ENCODE measurements around the gene XRCC4.

DNA sequence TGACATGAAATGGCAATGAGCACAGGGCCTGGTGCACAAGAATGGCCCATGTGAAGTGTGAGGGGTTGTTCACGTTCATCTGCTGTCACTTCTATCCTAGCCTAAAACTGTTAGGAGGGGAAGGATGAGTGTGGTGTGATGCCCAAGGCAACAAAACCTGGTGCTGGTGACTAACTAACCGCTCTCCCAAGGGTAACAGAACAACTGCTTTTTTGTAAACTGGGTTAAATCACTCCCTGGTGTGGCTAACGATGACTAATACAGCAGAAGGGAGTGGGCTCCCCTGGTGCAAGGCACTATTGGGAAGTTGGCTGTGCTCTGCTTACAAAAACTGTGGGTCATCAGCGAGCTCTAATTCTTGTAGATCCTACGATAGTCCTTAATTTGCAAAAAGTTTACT lies 291.0 kb downstream of the XRCC4 start:
- TF ChIP-seq GATA3 (IDR thresholded peaks at IDR 0.05; ENCODE audit: low read depth, low read length) (no peak), GATA2 (IDR thresholded peaks at IDR 0.05; ENCODE audit: low read depth, low read length) (no peak)
